DOHH2 (cell line): Measurements from ENCODE around the gene SNCG.

Experiments used
- H3F3A ChIP-seq: fragments of 200-600 bp; sonication (generic), shearing (Covaris generic); 2 replicates; pipeline ENCODE4 v1.6.0; 2016; ENCODE audit warnings: antibody characterized with exemption, mild to moderate bottlenecking; ENCODE audit not compliant: control insufficient read depth, insufficient read depth
- H3K27ac ChIP-seq: fragments of 200-600 bp; sonication (generic); 2 replicates; pipeline ENCODE4 v1.5.1; 2014; ENCODE audit warnings: low read depth, mild to moderate bottlenecking, low read length, moderate library complexity
- H3K27me3 ChIP-seq: fragments of 200-600 bp; sonication (generic); 2 replicates; pipeline ENCODE4 v1.6.1; 2014; ENCODE audit warnings: mild to moderate bottlenecking, low read length, mixed read lengths; ENCODE audit not compliant: control insufficient read depth
- H3K36me3 ChIP-seq: fragments of 200-600 bp; sonication (generic); 2 replicates; pipeline ENCODE4 v1.6.1; 2014; ENCODE audit warnings: mild to moderate bottlenecking, low read length, moderate library complexity, mixed read lengths; ENCODE audit not compliant: control insufficient read depth
- H3K4me1 ChIP-seq: fragments of 200-600 bp; sonication (generic); 2 replicates; pipeline ENCODE4 v1.6.1; 2014; ENCODE audit warnings: mild to moderate bottlenecking, low read length, mixed read lengths; ENCODE audit not compliant: control insufficient read depth
- H3K4me2 ChIP-seq: fragments of 200-600 bp; sonication (generic); 2 replicates; pipeline ENCODE4 v1.6.0; 2014; ENCODE audit warnings: mild to moderate bottlenecking, low read length, moderate library complexity
- H3K4me3 ChIP-seq: fragments of 200-600 bp; sonication (generic); 2 replicates; pipeline ENCODE4 v1.5.1; 2014; ENCODE audit warnings: mild to moderate bottlenecking, low read length, mixed read lengths
- H3K79me2 ChIP-seq: fragments of 200-600 bp; sonication (generic); 2 replicates; pipeline ENCODE4 v1.6.1; 2014; ENCODE audit warnings: mild to moderate bottlenecking, low read length, mixed read lengths; ENCODE audit not compliant: control insufficient read depth
- H3K9me2 ChIP-seq: fragments of 200-600 bp; sonication (generic); replicated peaks from 2 replicates; pipeline ENCODE4 v1.6.1; 2014; ENCODE audit warnings: mild to moderate bottlenecking, low read length, mixed read lengths; ENCODE audit not compliant: control insufficient read depth
- H3K9me3 ChIP-seq: fragments of 200-600 bp; sonication (generic); 2 replicates; pipeline ENCODE4 v1.6.1; 2014; ENCODE audit warnings: antibody characterized with exemption, low read length, mixed read lengths; ENCODE audit not compliant: control insufficient read depth, insufficient read depth
- H4K20me1 ChIP-seq: fragments of 200-600 bp; sonication (generic); 2 replicates; pipeline ENCODE4 v1.6.0; 2014; ENCODE audit warnings: low read depth, mild to moderate bottlenecking, antibody characterized with exemption, low read length, moderate library complexity; ENCODE audit not compliant: control insufficient read depth, insufficient read depth
- EZH2phosphoT487 ChIP-seq: fragments of 200-600 bp; sonication (generic); IDR thresholded peaks from 2 replicates; pipeline ENCODE4 v1.6.1; 2017; ENCODE audit warnings: borderline replicate concordance, mild to moderate bottlenecking, antibody characterized with exemption, low read length, moderate library complexity, mixed read lengths
- TF ChIP-seq, protein P1 (sequence below): fragments of 200-600 bp; sonication (generic); IDR thresholded peaks from one replicate; pipeline ENCODE4 v1.5.1; 2014; ENCODE audit warnings: antibody characterized with exemption, mild to moderate bottlenecking, low read depth, low read length; ENCODE audit not compliant: poor library complexity, severe bottlenecking

The SNCG gene

DNA sequence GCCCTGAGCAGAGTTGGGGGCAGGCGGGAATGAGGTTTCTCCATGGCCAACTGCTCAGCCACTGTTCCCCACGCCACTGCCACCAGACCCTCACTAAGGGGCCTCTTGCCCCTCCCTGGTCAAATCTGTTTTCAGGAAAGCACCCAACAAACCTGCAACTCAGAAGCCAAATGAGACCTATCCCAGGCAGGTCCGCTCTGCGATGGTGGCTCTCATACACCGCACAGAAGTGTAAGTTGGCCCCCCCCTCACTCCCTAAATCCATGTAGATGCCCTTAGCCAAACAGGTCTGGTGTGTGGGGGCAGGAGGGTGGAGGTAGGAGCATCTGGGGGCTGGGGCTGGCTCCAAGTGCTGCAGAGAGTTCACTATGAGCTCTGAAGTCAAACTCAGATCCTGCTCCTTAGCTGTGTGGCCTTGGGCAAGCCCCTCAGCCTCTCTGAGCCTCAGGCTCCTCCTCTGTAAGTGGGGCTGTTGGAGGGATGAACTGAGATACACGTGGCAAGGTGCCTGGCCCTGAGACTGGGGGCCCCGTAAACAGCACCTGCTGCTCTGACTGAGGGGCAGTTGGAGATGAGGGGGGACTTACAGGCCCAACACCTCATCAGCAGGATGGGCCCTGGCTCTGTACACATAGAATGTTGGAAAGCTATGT is 2.1 kb upstream of the SNCG start:
- no peaks in the 10 kb centered on the region for H3K9me2 ChIP-seq
- no peaks in the 10 kb centered on the region for H3K27me3 ChIP-seq
- H3K4me3 ChIP-seq = no peak overlapping the region
- H3F3A ChIP-seq = no peaks in the 10 kb centered on the region
- no peaks in the 10 kb centered on the region for H3K79me2 ChIP-seq
- no peaks in the 10 kb centered on the region for H4K20me1 ChIP-seq
- H3K4me2 ChIP-seq = no peak overlapping the region
- peaks cover 7% of the 10 kb centered on the region; the same call in 1 of the 2 replicates for H3K9me3 ChIP-seq
- H3K27ac ChIP-seq = no peak overlapping the region
- TF ChIP-seq, protein P1, sequence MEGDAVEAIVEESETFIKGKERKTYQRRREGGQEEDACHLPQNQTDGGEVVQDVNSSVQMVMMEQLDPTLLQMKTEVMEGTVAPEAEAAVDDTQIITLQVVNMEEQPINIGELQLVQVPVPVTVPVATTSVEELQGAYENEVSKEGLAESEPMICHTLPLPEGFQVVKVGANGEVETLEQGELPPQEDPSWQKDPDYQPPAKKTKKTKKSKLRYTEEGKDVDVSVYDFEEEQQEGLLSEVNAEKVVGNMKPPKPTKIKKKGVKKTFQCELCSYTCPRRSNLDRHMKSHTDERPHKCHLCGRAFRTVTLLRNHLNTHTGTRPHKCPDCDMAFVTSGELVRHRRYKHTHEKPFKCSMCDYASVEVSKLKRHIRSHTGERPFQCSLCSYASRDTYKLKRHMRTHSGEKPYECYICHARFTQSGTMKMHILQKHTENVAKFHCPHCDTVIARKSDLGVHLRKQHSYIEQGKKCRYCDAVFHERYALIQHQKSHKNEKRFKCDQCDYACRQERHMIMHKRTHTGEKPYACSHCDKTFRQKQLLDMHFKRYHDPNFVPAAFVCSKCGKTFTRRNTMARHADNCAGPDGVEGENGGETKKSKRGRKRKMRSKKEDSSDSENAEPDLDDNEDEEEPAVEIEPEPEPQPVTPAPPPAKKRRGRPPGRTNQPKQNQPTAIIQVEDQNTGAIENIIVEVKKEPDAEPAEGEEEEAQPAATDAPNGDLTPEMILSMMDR = no peak
- no peak for TF ChIP-seq EZH2phosphoT487
- no peaks in the 10 kb centered on the region for H3K4me1 ChIP-seq
- no peaks in the 10 kb centered on the region for H3K36me3 ChIP-seq

DNA sequence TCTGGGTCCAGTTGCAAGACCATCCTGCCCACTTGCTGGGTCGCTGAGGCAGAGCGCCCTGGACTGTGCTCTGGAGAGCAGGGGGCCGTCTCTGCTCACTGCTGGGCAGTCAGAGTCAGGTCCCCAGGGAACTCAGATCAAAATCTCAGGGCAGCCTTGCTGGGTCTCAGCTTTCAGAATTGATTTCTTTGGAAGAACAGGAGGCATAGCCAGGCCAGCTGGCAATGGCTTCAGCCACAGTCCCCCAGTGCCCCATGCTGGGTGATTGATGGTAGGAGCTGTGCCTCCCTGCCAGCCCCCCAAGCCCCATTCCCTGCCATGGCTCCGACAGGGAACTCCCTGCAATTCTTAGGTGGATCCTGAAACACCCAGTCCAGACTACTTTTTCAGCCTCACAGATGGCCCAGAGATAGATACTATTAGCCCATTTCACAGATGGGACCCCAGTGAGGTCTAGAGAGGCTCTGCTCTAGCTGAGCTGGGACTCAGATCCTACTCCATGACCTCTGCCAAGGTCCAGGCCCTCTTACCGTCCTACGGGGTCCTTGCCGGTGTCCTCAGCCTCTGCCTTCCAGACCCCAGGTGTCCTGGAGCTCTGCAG is 1.5 kb upstream of the SNCG start:
- H3K79me2 ChIP-seq = no peaks in the 10 kb centered on the region
- H3K4me2 ChIP-seq = no peak overlapping the region
- H3K9me3 ChIP-seq = peaks cover 7% of the 10 kb centered on the region; the same call in 1 of the 2 replicates
- H3K4me1 ChIP-seq = no peaks in the 10 kb centered on the region
- TF ChIP-seq, protein P1 = no peak
- TF ChIP-seq EZH2phosphoT487 = no peak
- no peaks in the 10 kb centered on the region for H4K20me1 ChIP-seq
- H3K27ac ChIP-seq = no peak overlapping the region
- H3K27me3 ChIP-seq = no peaks in the 10 kb centered on the region
- H3K36me3 ChIP-seq = no peaks in the 10 kb centered on the region
- no peaks in the 10 kb centered on the region for H3F3A ChIP-seq
- H3K9me2 ChIP-seq = no peaks in the 10 kb centered on the region
- H3K4me3 ChIP-seq = no peak overlapping the region

DNA sequence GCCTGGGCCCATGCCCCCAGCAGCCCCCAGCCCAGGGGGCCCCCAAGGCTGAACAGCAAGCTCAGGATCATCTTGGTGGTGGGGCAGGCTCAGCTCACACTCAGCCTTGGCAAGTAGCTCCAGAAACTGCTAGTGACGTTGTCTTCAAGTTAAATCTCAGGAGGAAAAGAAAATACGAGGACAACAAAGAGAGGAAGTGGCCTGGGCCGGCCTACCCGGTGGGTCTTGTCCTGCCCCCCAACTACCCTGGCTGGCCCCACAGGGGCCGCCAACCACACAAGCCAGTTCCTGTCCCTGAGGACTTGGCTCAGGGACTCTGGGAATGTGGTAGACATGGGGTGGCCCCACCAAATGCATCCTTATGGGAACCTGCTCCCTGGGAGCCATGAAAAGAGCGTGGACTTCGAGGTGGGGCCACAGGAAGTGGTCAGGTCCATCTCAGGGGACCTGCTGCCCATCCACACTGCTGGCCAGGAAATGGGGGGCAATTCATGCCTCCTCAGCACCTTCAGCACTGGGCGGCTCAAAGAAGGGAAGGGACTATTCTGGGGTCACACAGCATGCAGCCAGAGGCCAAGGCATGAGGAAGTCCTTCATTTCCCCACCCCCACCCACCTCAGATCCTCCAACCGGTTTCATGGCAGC is 806 bp upstream of the SNCG start, which contains the start of gene MMRN2:
Gene MMRN2, minus strand, starts transcription at position 145 of the 645 bp plus-strand sequence. Its CDS starts 74 bp downstream, at position 71.
- no peak for TF ChIP-seq EZH2phosphoT487
- TF ChIP-seq, protein P1 = no peak
- H3K27ac ChIP-seq = no peak within 1 kb of the TSS
- H4K20me1 ChIP-seq = no peaks in the 10 kb centered on the region
- H3K4me3 ChIP-seq = no peak within 1 kb of the TSS
- H3K27me3 ChIP-seq = no peaks in the 10 kb centered on the region
- H3K4me1 ChIP-seq = no peaks in the 10 kb centered on the region
- no peaks in the 10 kb centered on the region for H3K9me2 ChIP-seq
- no peaks in the 10 kb centered on the region for H3K36me3 ChIP-seq
- no peaks in the 10 kb centered on the region for H3K79me2 ChIP-seq
- no peaks in the 10 kb centered on the region for H3F3A ChIP-seq
- peaks cover under 1% of the 10 kb centered on the region; the same call in 1 of the 2 replicates for H3K9me3 ChIP-seq
- no peak within 1 kb of the TSS for H3K4me2 ChIP-seq
